Stomach (tissue), 19 donors: ENCODE results near the gene TMEM267. TPM values are rescaled to one million over a fixed set of nuclear protein-coding genes. Genes with fewer than 3 reads are reported as not detected.
A peak's percentile ranks its signal among the peaks of the same experiment; 100 is the strongest.

Experiments used
- DNase-seq, 2 donors: peaks; one replicate each; pipeline versions ENCODE4 v3.0.0 to v3.0.0-alpha.2; 2013 to 2019
- H3K27ac ChIP-seq, 5 donors: fragments of 200-600 bp in 4 of 5; sonication (generic) in 4 of 5; one replicate each; pipeline ENCODE4 v1.5.1; 2013 to 2019; ENCODE audit warnings: mild to moderate bottlenecking in 1 of 5, moderate library complexity in 1 of 5
- H3K27me3 ChIP-seq, 3 donors: fragments of 200-600 bp; sonication (generic); one replicate each; pipeline ENCODE4 v1.5.1; 2017 to 2019; ENCODE audit warnings: mixed run types in 1 of 3
- H3K36me3 ChIP-seq, 4 donors: fragments of 200-600 bp; sonication (generic); 1 replicate in 3 of 4; 2 replicates in 1 of 4; pipeline ENCODE4 v1.5.1; 2016 to 2019
- H3K4me1 ChIP-seq, 4 donors: fragments of 200-600 bp; sonication (generic); one replicate each; pipeline ENCODE4 v1.5.1; 2016 to 2019
- H3K4me3 ChIP-seq, 4 donors: fragments of 200-600 bp; sonication (generic) in 3 of 4; one replicate each; pipeline ENCODE4 v1.5.1; 2016 to 2019; ENCODE audit warnings: mild to moderate bottlenecking in 1 of 4
- H3K9me3 ChIP-seq, 4 donors: fragments of 200-600 bp; sonication (generic); one replicate each; pipeline ENCODE4 v1.5.1; 2016 to 2019
- EP300 ChIP-seq: sonication (generic); formaldehyde crosslinking; IDR thresholded peaks from one replicate; pipeline ENCODE4 v1.6.1; 2017; ENCODE audit warnings: antibody characterized with exemption
- POLR2A ChIP-seq, 4 donors: fragments of 450-650 bp; IDR thresholded peaks; one replicate each; pipeline ENCODE4 v1.6.1; 2016; ENCODE audit warnings: antibody characterized with exemption in 4 of 4, control low read depth in 2 of 4, mild to moderate bottlenecking in 1 of 4, moderate library complexity in 1 of 4
- POLR2AphosphoS5 ChIP-seq, 3 donors: sonication (generic); formaldehyde crosslinking; IDR thresholded peaks; one replicate each; pipeline ENCODE4 v1.6.1; 2016; ENCODE audit warnings: antibody characterized with exemption in 3 of 3
- WGBS, 5 donors: extraction: QIAGEN DNeasy Blood & Tissue Kit in 3 of 5; methylation state at CpG; one replicate each; pipeline versions ENCODE4 v1.1.5 to v1.1.7; 2013 to 2018; 5-methylcytosine and 5-hydroxymethylcytosine counted together
- intact Hi-C: fragments of 100-400 bp; cut with DNase I; formaldehyde crosslinking; loops from one replicate; pipeline ENCODE4 v1.15.1; 2023; ENCODE audit warnings: low total_unique reads
- long read RNA-seq, 10 donors: transcript quantifications; one replicate each; lab custom pipeline, GENCODE V29; 2026
- polyA plus RNA-seq, 3 donors: library from polyadenylated mRNA; stranded (reverse); fragments of 200-250 nt; gene quantifications; one replicate each; pipeline ENCODE4 v1.2.3, GENCODE V29; 2013
- total RNA-seq, 5 donors: library from RNA; depleted of rRNA; stranded (reverse); fragments of >200 nt; gene quantifications; one replicate each; pipeline versions ENCODE4 v1.1.0 to v1.2.3, GENCODE V29; 2014 to 2016
- TF ChIP-seq, protein P1 (sequence below), 7 experiments: fragments of 450-650 bp in 4 of 7; fragments of 200-600 bp in 3 of 7; sonication (generic) in 3 of 7; IDR thresholded peaks; one replicate each; pipeline ENCODE4 v1.5.1; 2016 to 2019; ENCODE audit warnings: antibody characterized with exemption in 7 of 7, control low read depth in 2 of 7, mild to moderate bottlenecking in 1 of 7
- donor health status: healthy with polysubstance abuse.
- donor health status: Bipolar disorder and iron deficiency.
- donor health status: healthy.

Gene TMEM267, protein sequence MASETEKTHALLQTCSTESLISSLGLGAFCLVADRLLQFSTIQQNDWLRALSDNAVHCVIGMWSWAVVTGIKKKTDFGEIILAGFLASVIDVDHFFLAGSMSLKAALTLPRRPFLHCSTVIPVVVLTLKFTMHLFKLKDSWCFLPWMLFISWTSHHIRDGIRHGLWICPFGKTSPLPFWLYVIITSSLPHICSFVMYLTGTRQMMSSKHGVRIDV
- total RNA-seq (10 to 100 TPM in 3 of 5 donors, 1 to 10 TPM in 2; 1.7 to 51.3 (median 11.1) TPM), polyA plus RNA-seq (1 to 10 TPM; 4.4 to 8.8 (median 5.3) TPM)
- long read RNA-seq, donor 1, partial matches to known transcripts, result 0 of 2 reads
- long read RNA-seq, donor 1, other reads (novel, unspliced or antisense), result 0 of 2 reads
- long read RNA-seq, donor 2, transcript TMEM267-201 (3 exons, 2,338 nt), result major isoform, 5 of 5 reads
- long read RNA-seq, donor 2, partial matches to known transcripts, result 0 of 5 reads
- long read RNA-seq, donor 2, other reads (novel, unspliced or antisense), result 0 of 5 reads
- long read RNA-seq, donor 3, partial matches to known transcripts, result 0 of 4 reads
- long read RNA-seq, donor 3, other reads (novel, unspliced or antisense), result 0 of 4 reads
- long read RNA-seq, donor 4, partial matches to known transcripts, result 0 of 1 reads
- long read RNA-seq, donor 4, other reads (novel, unspliced or antisense), result 0 of 1 reads
- long read RNA-seq, donor 5, partial matches to known transcripts, result 0 of 3 reads
- long read RNA-seq, donor 5, other reads (novel, unspliced or antisense), result 0 of 3 reads
- long read RNA-seq, donor 6, transcript TMEM267-201 (3 exons, 2,338 nt), result major isoform, 12 of 12 reads
- long read RNA-seq, donor 6, partial matches to known transcripts, result 0 of 12 reads
- long read RNA-seq, donor 6, other reads (novel, unspliced or antisense), result 0 of 12 reads
- long read RNA-seq, donor 7, partial matches to known transcripts, result 0 of 3 reads
- long read RNA-seq, donor 7, other reads (novel, unspliced or antisense), result 0 of 3 reads
- long read RNA-seq, donor 8, partial matches to known transcripts, result 0 of 1 reads
- long read RNA-seq, donor 8, other reads (novel, unspliced or antisense), result 0 of 1 reads
- long read RNA-seq, donor 9, partial matches to known transcripts, result 0 of 1 reads
- long read RNA-seq, donor 9, other reads (novel, unspliced or antisense), result 0 of 1 reads
- long read RNA-seq, donor 10, partial matches to known transcripts, result 0 of 3 reads
- long read RNA-seq, donor 10, other reads (novel, unspliced or antisense), result 0 of 3 reads

DNA sequence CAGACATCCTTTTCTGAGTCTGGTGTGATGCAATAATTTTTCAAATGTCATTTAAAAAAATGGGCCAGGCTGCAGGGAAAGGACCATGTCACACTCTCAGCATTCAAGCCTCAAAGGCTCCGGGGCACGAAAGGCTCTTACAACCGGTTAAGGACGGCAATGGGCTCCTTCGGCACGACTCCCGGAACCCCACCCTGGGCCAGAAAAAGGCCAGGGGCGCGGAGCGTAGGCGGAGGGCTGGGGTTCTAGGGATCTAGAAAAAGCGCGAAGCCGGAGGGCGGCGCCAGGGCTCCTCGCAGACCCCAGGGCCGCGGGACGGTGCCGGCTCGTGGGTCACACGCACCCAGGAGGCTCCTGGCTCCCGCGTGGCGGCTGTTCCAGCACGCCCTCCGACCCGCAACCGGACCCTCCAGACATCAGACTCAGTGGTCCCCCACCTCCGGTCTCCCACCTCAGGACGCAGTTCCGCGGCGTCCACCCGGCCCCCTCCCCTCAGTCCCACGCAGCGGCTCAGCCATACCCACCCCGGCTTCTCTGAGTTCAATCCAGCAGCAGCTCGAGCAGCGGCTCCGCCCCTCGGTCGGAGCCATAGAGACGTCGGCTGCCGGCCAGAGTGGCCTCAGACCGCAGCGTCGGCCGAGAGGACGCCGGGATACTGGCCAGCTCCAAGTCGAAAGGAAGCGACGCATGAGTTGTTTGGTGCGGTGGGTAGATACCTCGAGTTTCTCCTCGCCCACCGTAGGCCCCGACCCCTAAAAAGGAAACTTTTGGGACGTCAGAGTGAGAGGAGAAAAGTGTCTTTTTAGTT, at the start of gene TMEM267:
Gene TMEM267, minus strand, starts transcription at position 568 of the 808 bp plus-strand sequence. CDS start 29,896 bp downstream, outside the sequence.
- Histone ChIP-seq H3K27me3 (no peaks in the 10 kb centered on the region), H3K36me3 (peaks cover 0 to 1% (median 0%) of the 10 kb centered on the region in 4 donors), H3K4me1 (peaks cover 15 to 31% (median 25%) of the 10 kb centered on the region in 4 donors), H3K4me3 (peak within 1 kb of the TSS; percentile 66 to 88 (median 80)), H3K27ac (peak within 1 kb of the TSS; percentile 93 to 99 (median 98)), H3K9me3 (no peaks in the 10 kb centered on the region)
- intact Hi-C loops, result no loop called here
- TF ChIP-seq POLR2AphosphoS5 (IDR thresholded peaks at IDR 0.05) (peak; percentile 80 to 95 (median 94)), POLR2A (IDR thresholded peaks at IDR 0.05) (peak in 2 of 4 donors; percentile 73 to 85), EP300 (no peak)
- 0 to 1% (median 0%) methylated on average over 31 to 62 of the region's 62 CpGs for WGBS, 5 donors
- peak; percentile 93 to 98 for DNase-seq

DNA sequence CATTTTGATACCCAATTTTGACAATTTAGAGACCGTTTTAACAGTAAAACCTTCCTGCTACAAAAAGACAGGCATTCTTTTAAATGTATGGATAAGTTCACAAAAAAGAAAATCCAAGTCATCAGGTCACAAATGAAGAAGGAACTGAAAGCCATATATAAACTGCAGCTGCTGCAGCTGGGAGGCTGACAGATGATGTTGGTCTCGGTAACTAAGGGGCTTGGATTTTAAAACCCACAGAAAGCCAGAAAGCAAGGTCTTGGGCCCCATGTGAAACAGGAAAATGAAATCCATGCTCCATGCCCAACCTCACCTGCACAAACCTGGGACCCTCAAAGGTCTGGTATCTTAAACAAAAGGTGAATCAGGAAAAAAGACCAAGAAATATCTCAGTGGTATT, 47.0 kb upstream of the TMEM267 start:
- no peak for TF ChIP-seq POLR2AphosphoS5 (IDR thresholded peaks at IDR 0.05)
- no peak for TF ChIP-seq POLR2A (IDR thresholded peaks at IDR 0.05)
- TF ChIP-seq EP300, result no peak
- TF ChIP-seq, protein P1, sequence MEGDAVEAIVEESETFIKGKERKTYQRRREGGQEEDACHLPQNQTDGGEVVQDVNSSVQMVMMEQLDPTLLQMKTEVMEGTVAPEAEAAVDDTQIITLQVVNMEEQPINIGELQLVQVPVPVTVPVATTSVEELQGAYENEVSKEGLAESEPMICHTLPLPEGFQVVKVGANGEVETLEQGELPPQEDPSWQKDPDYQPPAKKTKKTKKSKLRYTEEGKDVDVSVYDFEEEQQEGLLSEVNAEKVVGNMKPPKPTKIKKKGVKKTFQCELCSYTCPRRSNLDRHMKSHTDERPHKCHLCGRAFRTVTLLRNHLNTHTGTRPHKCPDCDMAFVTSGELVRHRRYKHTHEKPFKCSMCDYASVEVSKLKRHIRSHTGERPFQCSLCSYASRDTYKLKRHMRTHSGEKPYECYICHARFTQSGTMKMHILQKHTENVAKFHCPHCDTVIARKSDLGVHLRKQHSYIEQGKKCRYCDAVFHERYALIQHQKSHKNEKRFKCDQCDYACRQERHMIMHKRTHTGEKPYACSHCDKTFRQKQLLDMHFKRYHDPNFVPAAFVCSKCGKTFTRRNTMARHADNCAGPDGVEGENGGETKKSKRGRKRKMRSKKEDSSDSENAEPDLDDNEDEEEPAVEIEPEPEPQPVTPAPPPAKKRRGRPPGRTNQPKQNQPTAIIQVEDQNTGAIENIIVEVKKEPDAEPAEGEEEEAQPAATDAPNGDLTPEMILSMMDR (IDR thresholded peaks at IDR 0.05), result no peak
- DNase-seq, result no peak
- no peaks in the 10 kb centered on the region for H3K27me3 ChIP-seq
- no peaks in the 10 kb centered on the region for H3K4me1 ChIP-seq
- H3K27ac ChIP-seq, result no peak overlapping the region
- 94 to 98% (median 95%) methylated on average over 2 of the region's 2 CpGs for WGBS, 5 donors
- H3K9me3 ChIP-seq, result no peaks in the 10 kb centered on the region
- intact Hi-C loops, result no loop called here
- peaks cover 54 to 90% (median 84%) of the 10 kb centered on the region in 4 donors for H3K36me3 ChIP-seq
- no peak overlapping the region for H3K4me3 ChIP-seq

DNA sequence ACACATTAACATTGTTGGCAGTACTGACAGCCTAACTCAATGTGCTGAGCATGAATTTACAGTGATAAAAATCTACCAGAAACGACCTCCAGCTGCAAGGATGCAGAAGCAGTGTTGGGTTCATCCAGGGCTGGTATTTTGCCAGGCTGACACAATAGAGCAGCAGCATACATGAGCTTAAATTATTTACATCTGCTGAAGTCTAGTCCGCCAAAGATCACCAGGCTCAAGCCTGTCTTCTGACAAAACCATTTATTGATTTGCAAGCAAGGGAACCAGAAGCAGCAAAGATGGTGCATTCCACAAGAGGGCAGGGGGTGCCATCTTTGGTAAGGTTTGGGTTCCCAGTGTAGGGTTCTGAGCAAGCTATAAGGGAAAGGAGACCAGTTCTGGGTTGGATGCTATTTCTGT, 40.0 kb upstream of the TMEM267 start:
- no peak overlapping the region for H3K4me3 ChIP-seq
- intact Hi-C loops, result no loop called here
- no peaks in the 10 kb centered on the region for H3K9me3 ChIP-seq
- TF ChIP-seq, protein P1 (IDR thresholded peaks at IDR 0.05), result no peak
- no peak for TF ChIP-seq POLR2AphosphoS5 (IDR thresholded peaks at IDR 0.05)
- no peak for TF ChIP-seq EP300
- TF ChIP-seq POLR2A (IDR thresholded peaks at IDR 0.05), result no peak
- H3K27ac ChIP-seq, result no peak overlapping the region
- 54 to 77% (median 60%) methylated on average over 2 of the region's 2 CpGs for WGBS, 5 donors
- H3K27me3 ChIP-seq, result no peaks in the 10 kb centered on the region
- DNase-seq, result peak in 1 of 2 donors; percentile 35
- no peaks in the 10 kb centered on the region for H3K4me1 ChIP-seq
- H3K36me3 ChIP-seq, result peaks cover 11 to 47% (median 45%) of the 10 kb centered on the region in 4 donors

DNA sequence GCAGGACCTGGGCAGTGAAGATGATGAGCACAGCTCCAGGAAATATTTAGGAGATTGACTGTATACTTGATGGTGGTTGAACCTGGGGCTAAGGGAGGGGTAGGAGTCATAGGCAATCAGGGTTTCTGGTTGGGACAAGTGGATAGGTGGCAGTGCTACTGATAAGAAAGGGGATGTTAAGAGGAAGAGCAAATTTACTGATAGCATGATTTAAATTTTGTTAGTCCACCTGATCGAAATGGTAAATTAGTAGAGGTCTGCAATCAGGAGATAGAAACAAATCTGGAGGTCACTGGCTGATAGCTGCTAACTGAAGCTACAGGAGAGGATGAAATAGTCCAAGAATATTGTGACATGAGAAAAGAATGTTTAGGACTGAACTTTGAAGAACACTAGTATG, 37.0 kb upstream of the TMEM267 start:
- TF ChIP-seq POLR2A (IDR thresholded peaks at IDR 0.05), result no peak
- TF ChIP-seq, protein P1 (IDR thresholded peaks at IDR 0.05), result no peak
- no peak for TF ChIP-seq EP300
- TF ChIP-seq POLR2AphosphoS5 (IDR thresholded peaks at IDR 0.05), result no peak
- H3K4me1 ChIP-seq, result peaks cover 0 to 8% (median 3%) of the 10 kb centered on the region in 4 donors
- 74 to 88% (median 83%) methylated on average over 1 of the region's 1 CpG for WGBS, 5 donors
- no peak for DNase-seq
- no peak overlapping the region for H3K4me3 ChIP-seq
- intact Hi-C loops, result no loop called here
- no peaks in the 10 kb centered on the region for H3K27me3 ChIP-seq
- no peaks in the 10 kb centered on the region for H3K9me3 ChIP-seq
- H3K27ac ChIP-seq, result no peak overlapping the region
- peaks cover 0 to 27% (median 25%) of the 10 kb centered on the region in 4 donors for H3K36me3 ChIP-seq
